Frontal cortex (tissue), 4 donors: Measurements from ENCODE around the gene GTPBP6. TPM values are rescaled to one million over a fixed set of nuclear protein-coding genes. Genes with fewer than 3 reads are reported as not detected.
"Not testable (repeated sequence)": the region's sequence is repeated elsewhere in the genome, so short reads cannot be mapped to it uniquely, and the experiment has no call there.

Experiments
- DNase-seq, 2 donors: peaks; one replicate each; pipeline ENCODE4 v3.0.0; 2012; ENCODE audit warnings: low spot score in 2 of 2
- FAIRE-seq: peaks from 2 replicates; lab custom pipeline; 2012; peaks lifted over from hg19 to GRCh38; lab: Jason Lieb, UNC
- total RNA-seq: library from RNA; depleted of rRNA; stranded (reverse); fragments of >200 nt; gene quantifications from one replicate; pipeline ENCODE4 v1.2.3, GENCODE V29; 2014
- donor health status: control.
- donor health status: control.
- donor health status: control.

Gene GTPBP6
- total RNA-seq, 1 donor from 2014 or later, result 23.6 TPM

DNA sequence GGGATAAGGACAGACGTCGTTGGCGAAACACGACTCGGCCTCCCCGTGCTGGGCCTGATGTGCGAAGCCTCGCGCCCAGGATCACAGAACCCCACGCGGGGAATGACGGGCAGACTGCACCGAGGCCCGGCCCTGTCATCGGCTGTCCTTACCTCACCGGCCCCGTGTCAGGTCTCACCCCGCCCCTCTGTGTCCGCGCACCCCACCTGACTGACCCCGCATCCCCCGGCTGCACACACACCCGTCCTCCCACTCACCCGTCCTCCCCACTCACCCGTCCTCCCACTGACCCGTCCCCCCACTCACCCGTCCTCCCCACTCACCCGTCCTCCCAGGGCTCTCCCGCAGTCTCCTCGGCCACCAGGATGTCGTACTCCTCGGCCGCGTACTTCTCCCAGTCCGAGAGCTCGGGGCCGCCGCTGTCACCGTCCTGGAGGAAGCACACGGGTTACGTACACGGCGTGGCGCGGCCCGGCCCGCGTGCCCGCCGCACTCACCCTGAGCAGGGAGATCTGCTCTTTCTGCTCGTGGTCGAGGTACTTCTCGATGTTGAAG is 19.8 kb upstream of the GTPBP6 start:
- FAIRE-seq (no peak), DNase-seq (no peak)

DNA sequence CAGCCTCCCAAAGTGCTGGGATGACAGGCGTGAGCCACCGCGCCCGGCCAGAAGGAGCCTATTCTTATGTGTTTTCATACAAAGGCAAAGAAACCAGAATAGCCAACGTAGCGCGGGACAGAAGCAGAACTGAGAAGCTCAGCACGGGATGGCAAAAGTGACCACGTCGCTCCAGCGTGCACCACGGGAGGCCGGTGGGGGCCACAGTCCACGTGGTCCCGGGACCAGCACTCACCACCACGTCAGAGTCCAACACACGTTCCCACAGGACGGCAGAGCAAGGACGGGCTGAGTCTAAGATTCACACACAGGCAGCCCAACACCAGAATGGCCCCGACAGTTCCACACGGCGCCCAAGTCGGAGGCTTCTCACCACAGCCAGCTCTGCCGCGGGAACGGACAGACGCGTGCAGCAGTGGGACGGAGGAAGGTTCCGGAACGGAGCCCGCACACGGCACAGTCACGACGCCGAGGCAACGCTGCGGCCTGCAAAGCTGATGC is 18.8 kb upstream of the GTPBP6 start:
- FAIRE-seq (no peak), DNase-seq (no peak)

DNA sequence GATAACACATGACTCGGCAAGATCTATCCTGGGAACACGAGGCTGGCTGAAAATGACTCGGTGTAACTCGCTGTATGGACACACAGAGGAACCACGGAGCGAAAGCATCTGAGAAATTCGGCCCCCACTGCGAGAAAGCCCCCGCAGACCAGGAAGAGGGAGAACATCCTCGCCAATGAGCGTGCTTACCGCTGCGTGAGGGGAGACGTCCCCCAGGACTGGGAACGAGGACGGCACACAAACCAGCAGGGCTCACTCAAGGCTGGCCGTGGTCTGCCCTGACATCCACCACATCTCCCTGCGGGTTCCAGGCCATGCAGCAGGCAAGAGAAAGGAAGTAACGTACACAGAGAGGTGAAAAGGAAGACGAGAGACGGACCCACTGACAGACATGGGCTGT is 17.6 kb upstream of the GTPBP6 start:
- FAIRE-seq (no peak), DNase-seq (no peak)

DNA sequence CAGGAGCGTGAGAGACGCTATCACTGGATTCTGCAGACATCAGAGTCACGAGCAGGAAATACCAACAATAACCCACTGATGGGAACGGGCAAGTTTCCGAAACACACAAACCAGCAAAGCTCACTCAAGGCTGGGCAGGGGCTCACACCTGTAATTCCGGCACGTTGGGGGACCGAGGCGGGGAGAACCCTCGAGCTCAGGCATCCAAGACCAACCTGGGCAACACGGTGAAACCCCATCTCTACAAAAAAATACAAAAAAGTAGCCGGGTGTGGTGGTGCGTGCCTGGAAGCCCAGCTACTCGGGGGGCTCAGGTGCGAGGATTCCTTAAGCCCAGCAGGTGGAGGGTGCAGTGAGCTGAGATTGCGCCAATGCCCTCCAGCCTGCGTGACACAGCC is 17.2 kb upstream of the GTPBP6 start:
- DNase-seq (no peak), FAIRE-seq (no peak)

DNA sequence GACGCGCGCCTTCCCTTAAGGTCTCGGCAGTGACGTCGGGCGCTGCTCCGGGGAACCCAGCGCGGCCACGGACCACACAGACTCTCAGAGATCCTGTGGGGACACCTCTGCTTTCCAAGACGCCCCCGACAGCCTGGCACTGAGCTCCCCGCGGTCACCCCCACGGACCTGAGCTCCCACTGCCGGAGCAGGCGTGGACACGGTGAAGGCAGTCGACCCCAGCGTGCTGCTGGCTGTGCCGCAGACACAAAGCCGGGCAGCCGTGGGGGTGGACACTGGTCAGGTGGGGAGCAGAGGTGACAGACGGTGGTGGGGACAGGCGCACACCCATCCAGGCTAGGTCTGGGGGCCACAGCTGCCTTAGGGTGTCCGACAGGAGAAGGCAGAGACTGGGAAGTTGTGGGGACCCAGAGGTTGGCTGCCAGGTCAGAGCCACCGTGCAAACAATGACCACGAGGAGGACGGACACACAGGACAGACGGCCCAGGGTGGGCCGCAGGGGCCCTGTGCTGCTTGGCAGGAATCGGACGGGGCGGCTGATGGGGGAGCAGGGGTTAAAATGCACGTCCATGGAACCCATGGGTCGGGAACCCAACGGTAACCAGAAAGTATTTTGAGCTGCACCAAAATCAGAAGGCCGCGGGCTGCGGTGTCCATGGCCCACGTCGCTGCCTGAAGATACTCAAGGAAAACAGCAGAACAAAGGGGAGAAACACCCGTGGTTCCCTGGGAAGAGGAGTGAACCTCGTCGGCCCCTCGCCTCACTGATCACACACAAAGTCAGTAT is 16.6 kb upstream of the GTPBP6 start:
- FAIRE-seq (no peak), DNase-seq (no peak)

DNA sequence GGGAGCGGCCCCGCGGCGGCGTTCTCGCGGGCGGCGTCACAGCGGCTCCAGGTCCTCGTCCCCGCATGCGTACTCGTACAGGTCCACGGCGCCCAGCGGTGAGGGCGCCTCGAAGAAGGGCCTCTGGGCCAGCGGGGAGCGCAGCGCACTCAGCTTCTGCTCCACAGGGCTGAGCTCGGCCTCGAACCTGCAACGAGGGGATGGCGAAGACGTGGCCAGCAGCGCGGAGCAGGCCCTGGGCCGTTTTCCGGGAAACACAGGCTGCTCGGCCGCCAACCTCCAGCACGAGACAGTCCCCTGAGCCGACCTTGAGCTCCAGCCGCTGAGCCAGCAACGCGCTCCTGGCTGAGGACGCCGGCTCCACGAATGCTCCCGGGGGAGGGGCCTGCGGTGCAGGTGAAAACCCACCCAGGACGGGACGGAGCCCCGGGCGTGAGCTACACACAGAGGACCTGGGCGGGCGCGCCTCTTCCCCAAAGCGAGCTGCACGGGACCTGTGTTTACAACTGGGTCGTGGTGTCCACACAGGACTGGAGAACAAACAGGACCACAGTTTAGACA is 15.8 kb upstream of the GTPBP6 start:
- DNase-seq, result no peak
- no peak for FAIRE-seq

DNA sequence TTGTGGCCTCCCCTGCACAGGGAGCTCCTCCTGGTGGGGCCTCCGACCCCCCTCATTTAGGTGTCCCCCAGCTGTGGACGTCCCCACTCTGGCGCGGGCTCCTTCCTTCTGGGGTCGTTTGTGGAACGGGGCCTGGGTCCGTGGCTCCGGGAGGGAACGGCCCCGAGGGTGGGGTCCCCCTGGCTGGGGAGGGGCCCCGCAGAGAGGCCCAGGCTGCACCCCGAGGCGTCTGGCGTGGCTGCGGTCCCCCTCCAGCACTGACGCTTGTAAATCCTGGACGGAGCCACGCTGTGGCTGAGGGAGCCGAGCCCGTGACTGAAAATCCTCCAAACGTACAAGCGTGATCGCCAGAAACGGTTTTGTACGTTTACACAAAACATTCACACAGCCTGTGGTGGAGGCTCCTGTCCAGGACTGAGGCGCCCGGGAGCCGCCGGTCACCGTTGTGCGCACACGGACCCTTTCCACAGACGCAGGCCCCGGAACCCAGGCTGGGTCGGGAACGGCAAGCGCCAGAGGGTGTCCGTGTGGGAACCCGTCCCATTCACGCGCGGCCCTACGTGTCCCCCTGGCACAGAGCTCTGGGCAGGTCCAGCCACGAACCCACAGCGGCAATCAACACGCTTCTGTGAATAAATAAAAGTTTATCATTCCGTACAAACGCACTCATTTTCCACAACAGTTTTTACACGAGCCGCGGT is 15.2 kb upstream of the GTPBP6 start:
- DNase-seq (no peak), FAIRE-seq (no peak)

DNA sequence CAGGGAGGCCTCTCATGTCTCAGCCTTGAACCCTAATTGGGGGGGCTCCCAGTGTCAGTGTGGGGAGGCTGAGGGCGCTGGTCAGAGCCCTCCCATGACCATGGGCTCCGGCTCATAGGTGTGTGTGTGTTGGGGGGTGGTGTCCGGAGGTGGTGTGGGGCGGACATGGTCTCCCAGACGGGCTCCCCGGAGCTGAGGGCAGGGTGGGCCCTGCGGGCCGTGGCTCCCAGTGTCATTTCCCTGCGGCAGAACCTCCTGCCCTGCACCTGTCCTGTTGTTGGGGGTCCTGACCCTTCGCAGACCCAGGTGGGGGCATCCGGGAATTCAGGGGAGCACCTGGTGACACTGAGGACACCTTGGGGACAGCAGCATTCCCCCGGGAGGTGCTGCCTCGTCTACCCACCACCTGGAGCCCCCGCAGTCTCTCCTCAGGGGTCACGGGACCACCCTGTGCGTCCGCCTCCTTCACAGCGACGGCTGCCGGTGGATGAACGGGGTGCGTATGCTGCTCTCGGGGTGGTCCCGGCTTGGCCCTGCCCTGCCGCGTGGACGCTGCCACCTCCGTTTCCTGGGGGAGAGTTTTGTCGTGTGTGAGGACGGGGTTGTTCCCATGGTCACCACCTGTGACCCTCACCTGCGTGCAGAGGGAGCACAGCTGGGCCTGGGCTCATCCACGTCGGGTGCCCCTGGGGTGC is 14.5 kb upstream of the GTPBP6 start:
- DNase-seq, result no peak

DNA sequence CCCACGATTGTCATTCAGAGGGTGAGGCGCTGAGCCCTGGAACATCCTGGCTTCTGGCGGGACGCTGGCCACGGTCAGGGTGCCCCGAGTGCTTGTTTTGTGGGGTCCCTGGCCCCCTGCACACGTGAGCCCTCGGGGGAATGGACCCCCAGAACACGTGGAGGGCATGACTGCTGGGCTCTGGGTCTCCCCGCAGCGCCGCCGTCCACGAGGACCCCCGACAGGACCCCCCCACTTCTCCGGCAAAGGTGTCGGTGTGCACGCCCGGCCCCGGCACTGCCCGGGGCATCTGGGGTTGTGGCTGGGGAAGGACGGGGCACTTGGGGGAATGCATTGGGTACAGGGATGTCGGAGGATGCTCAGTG is 13.9 kb upstream of the GTPBP6 start:
- FAIRE-seq (no peak), DNase-seq (no peak)

More for the DNA sequence above, 14.5 kb upstream of the GTPBP6 start:
- no peak for FAIRE-seq

DNA sequence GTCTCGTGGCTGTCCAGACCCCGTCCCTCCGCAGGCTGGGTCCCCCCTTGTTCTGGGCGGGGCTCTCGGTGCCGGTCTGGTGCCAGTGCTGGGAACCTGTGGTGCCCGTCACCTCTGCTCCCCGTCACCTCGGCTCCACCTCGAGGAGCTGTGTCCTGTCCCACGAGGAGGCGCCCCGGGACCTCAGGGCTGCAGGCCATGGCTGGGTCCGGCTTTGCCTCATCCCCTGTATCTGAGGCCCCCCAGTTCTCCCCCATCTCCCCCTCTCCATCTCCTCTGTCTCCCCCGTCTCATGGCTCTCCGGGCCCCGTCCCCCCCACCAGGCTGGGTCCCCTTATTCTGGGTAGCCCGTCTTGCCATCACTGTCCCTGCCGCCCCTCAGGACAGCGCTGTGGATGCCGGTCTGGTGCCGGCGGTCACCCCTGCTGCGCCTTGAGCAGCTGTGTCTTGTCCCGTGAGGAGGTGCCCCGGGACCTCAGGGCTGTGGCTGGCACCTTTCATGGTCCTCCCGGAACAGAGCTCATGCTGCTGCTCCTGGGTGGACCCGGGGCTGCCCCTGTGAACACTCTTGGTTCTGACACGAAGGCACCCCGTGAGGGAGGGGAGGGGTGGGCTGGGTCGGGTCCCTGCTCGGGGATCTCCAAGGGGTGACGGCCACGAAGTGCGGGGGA is 13.4 kb upstream of the GTPBP6 start:
- DNase-seq (no peak), FAIRE-seq (no peak)

DNA sequence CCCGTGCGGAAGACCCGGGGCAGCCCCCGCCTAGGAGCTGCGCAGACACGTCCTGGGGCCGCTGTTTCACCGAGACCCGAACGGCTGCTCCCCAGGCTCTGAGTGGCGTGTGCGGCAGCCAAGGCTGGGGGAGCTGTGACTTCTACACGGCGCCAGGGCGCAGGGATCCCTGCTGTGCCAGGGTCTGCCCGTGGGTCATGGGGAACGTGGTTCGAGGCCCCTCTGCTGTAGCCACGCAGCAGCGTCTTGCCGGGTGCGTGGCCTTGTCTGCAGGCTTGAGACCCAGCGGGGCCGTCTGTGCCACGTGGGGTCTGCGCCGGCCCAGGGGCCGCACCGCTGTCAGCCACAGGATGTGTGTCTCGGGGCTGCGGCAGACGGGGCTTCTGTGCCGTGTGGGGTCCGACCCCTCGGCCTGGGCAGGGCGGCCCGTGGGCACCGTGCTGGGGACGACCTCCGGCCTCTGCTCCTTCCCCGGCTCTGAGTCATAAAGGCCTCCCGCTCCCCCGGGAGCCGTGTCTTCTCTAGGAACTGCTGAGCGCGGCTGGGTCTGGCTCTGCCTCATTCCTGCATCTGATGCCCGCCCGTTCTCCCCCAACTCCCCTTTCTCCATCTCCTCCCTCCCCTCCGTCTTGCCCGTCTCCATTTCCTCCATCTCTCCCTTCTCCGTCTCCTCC is 12.7 kb upstream of the GTPBP6 start:
- FAIRE-seq (no peak), DNase-seq (no peak)

DNA sequence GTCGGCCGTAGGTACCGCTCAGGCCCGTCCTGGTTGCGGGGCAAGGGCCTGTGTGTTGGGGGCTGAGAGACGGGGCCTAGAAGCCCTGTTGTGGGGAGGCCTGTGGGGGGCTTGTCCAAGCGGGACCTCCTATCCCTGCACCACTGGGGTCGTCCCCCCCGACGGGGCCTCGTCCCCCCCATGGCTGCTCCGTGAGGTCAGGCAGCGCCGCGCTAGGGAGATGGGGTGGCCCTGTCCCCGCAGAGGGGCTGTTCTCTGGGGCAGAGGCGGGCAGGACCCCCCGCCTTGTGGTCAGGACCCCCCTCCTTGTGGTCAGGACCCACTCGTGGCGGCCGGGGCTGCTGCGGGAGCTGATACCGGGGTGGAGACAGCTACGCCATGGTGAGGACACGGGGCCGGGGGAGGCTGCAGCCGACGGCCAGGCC is 12.1 kb upstream of the GTPBP6 start:
- no peak for FAIRE-seq
- DNase-seq, result no peak

DNA sequence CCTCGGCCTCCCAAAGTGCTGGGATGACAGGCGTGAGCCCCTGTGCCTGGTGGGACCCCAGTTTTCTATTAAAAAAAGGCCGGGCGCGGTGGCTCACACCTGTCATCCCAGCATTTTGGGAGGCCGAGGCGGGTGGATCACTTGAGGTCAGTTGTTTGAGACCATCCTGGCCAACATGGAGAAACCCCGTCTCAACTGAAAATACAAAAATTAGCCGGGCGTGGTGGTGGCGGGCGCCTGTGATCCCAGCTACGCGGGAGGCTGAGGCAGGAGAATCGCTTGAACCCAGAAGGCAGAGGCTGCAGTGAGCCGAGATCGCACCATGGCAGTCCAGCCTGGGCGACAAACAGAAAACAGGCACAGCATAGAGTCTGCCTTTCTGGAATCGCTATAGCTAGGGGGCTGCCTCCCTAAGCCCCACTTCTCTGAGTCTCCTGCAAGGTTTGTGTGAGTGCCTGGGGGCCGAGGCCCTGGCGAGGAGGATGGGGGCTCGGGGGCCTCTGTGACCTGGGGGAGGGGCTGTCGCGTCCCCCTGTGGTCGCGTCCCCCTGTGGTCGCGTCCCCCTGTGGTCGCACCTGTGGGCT is 11.6 kb upstream of the GTPBP6 start:
- DNase-seq, FAIRE-seq: not testable (repeated sequence)

DNA sequence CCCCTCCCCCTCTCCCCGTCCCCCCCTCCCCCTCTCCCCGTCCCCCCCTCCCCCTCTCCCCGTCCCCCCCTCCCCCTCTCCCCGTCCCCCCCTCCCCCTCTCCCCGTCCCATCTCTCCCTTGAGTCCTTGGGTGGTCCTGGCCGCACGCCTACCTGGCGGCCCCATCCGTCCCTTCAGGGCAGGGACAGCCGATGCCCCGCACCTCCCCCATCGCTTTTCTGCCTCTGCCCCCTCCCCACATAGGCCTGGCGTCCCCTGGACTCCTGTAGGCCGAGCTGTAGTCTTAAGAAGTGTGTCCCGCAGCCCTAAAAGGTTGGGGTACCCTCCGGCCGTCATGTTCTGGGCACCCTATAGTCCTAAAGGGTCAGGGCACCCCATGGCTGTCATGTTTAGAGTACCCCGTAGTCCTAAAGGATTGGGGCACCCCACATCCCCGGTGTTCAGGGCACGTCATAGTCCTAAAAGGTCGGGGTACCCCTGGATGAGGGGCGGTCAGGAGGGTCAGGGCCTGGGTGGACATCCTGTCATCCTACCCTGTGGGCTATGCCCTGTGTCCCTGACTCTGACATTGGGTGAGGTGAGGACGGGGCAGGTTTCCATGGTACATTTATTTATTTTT is 10.8 kb upstream of the GTPBP6 start:
- DNase-seq (no peak), FAIRE-seq (no peak)

DNA sequence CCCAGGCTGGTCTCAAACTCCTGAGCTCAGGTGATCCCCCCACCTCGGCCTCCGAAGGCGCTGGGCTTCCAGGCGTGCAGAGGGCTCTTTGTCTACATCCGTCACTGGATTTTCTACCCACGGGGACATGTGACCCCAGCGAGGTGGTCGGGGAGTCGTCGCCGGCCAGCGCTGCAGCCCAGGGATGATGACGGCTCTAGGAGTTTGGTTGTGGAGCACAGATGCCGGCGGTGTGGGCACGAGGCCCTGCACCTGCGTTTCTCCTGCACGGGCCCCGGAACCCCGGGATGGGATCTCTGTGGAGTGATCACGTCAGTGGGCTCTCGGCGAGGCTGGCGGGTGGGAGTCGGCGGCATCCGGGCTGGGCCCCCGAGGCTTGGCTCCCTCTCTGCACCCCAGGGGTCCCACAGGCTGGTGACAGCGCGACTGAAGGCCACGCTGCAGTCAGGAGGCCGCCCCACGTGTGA is 9.1 kb upstream of the GTPBP6 start:
- DNase-seq (no peak), FAIRE-seq (no peak)

DNA sequence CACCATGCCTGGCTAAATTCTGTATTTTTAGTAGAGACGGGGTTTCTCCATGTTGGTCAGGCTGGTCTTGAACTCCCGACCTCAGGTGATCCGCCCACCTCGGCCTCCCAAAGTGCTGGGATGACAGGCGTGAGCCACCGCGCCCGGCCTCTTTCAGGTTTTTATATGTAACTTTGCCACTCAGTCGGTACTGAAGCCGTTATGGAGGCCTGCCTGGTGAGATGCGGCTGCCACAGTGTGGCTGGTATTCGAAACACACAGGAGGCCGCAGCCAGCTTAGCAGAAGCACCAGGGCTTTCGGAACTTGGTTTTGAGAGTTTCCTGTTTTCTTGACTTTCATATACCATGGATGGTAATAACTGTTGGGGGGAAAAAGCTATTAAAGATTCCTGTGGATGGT is 6.1 kb upstream of the GTPBP6 start:
- not testable (repeated sequence) for DNase-seq, FAIRE-seq

DNA sequence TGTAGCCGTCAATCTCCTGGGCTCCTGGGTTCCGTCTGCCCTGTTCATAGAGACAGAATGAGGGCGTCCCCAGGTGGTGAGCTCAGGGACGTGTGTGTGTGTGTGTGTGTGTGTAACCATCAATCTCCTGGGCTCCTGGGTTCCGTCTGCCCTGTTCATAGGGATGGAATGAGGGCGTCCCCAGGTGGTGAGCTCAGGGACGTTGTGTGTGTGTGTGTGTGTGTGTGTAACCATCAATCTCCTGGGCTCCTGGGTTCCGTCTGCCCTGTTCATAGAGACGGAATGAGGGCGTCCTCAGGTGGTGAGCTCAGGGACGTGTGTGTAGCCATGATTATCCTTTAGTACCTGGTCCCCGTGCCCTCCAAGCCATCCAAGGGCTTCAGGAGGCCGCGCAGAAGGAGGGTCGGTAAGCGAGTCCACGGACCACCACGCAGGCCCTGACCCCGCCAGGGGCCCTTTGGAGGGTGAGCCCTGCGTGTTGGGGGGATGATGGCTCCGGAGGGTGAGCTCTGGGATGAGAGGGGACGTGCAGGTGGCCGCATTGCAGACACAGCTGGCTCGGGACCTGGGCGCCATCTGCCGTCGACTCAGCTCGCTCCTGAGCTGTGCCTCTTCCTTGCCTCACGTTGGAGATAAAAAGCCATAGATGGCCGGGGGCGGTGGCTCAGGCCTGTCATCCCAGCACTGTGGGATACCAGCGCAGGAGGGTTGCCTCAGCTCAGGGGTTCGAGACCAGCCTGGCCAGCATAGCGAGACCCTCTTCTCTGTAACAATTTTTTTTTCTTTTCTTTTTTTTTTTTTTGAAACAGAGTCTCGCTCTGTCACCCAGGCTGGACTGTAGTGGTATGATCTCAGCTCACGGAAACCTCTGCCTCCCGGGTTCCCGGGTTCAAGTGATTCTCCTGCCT is 5.4 kb upstream of the GTPBP6 start:
- no peak for FAIRE-seq
- DNase-seq, result no peak
